HG03354 (cell line): Measurements from ENCODE around the gene FAHD1.

Experiments used
- ATAC-seq: cut with Tn5 transposase; IDR thresholded peaks from one replicate; pipeline ENCODE4 v1.9.1; 2021; ENCODE audit warnings: mild to moderate bottlenecking; ENCODE audit not compliant: unreplicated experiment, poor library complexity, severe bottlenecking

FAHD1 gene

DNA sequence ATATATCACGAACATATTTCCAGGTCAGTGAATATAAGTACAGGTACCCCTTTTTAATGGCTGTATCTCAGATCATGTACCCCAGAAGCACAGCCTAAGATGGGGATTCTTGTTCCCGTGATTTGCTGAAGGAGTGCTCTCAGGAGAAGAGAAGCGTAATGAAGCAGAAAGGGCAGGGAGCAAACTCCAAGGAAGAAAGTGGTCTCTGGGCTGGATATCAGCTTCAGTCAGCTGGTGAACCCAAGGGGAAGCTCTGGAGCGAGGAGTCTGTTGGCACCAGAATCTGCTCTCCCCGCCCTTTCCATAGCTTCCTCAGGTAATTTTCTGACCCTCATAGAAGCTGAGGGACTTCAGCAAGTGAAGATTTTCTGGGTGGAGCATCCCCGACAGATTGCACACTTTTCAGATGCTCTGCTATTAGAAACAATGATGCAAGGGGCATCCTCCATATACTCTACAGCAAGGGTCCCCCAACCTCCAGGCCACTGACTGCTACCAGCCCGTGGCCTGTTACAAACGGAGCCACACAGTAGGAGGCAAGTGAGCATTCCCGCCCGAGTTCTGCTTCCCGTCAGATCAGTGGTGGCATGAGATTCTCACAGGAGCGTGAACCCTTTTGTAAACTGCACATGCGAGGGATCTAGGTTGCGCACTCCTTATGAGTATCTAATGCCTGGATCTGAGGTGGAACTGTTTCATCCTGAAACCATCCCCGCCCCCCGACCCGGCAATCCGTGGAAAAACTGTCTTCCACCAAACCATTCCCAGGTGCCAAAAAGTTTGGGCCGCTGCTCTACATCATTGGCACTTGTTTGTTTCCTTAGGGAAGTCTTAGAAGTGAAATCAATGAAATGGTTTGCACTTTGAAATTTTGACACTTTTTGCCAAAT lies 4.4 kb downstream of the FAHD1 start:
- ATAC-seq = no peak

- no peak for ATAC-seq
Observed at GRCh38 chr16:1832838-1833454, 5.9 kb downstream of the FAHD1 start.

DNA sequence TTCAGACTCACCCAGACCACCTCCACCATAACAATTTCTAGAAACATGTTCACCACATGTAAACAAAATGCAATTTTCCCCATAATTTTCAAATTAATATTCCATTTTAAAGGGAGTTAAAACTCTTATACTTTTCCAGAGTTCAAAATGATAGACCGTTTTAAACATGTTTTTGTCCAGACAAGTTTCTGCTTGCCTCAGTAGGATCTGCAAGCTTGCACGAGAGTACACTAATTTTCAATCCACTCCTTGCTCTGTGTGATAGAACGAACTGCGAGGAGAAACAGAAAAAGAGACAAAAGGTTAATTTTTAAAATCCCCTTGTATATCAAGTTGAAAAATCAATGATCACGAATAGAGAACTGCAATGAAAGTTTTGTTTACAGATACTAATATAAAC lies 7.1 kb downstream of the FAHD1 start:
- ATAC-seq = no peak

GRCh38 chr16:1839554-1839953 lies 12.5 kb downstream of the FAHD1 start:
- no peak for ATAC-seq

- ATAC-seq = no peak
Observed at GRCh38 chr16:1845985-1846384, 19.0 kb downstream of the FAHD1 start.

DNA sequence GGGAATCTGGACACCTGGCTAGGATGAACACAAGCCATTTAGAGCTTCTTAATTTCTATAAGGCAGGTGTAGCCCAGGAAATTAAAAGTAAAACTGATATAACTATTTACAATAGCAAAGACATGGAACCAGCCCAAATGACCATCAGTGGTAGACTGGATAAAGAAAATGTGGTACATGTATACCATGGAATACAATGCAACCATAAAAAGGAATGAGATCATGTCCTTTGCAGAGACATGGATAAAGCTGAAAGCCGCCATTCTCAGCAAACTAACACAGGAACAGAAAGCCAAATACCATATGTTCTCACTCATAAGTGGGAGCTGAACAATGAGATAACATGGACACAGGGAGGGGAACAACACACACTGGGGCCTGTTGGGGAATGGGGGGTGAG lies 19.4 kb downstream of the FAHD1 start:
- ATAC-seq = no peak

DNA sequence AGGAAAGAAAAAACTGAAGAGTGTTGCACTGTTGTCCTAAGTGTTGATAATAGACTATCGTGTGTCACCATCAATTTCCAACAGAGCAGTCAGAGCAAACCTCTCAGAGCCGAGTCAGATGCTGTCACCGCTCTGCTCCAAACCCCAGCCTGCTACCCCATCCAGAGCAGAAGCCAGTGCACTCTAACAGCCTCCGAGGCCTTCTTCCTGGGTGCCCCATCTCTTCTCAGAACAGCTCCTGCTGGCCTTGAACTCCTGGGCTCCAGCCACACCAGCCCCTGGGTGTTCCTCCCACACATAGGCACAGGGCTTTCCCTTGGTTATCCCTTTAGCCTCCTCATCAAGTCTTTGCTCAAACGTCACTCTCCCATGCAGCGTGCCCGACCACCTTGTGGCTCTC lies 24.0 kb downstream of the FAHD1 start:
- no peak for ATAC-seq

DNA sequence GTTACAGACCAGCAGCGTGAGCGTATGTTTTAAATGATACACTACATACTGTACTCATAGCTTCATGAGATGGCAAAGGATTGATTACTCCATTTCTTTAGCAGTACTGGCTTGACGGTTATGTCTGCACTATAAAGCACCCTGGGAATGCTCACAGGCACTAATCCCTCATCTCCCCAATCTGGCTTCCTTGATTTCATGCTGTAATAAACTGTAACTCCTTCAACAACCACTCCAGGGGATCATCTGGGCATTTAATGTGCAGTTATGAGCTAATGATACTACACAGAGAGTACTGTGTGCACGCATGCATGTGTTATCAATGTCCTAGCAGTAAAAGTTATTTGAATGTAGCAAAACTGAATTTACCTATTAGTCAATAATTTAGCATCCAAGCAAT lies 24.8 kb downstream of the FAHD1 start:
- no peak for ATAC-seq

GRCh38 chr16:1857433-1858097 lies 30.6 kb downstream of the FAHD1 start:
- no peak for ATAC-seq

GRCh38 chr16:1858189-1858865 lies 31.3 kb downstream of the FAHD1 start:
- ATAC-seq = no peak

DNA sequence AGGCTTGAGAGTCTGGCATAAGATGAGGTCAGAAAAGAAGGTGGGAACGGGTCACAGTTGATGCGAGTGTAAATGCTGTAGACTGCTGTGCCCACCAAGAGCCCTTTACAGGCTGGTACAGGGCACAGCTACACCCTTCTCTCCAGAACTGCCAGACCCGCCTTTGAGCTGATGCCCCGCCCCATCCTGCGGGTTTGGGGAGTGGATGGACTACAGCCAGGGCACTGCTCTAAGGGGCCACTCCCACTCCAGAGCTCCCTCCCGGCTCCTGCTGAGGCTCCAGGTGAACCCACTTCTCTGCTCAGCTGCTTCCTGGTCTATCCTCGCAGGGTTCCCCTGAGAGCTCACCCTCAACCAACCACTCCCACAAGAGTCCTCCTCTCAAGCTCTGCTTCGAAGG lies 32.6 kb downstream of the FAHD1 start:
- no peak for ATAC-seq

DNA sequence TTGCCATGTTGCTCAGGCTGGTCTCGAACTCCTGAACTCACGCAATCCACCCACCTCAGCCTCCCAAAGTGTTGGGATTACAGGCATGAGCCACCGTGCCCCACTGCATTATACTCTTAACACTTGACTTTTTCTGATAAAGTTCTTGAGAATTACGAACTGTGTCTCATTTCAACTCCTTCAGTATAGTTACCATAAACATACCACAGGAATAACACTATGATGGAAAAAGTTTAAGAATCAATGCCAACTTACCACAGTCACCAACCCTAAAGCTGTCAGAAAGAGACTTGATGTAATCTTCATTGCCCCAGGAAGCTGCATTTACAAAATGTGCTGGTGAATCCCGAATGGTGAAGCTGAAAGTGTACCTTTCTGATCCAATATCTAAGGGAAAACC lies 34.7 kb downstream of the FAHD1 start:
- no peak for ATAC-seq

GRCh38 chr16:1862394-1862793 lies 35.4 kb downstream of the FAHD1 start:
- no peak for ATAC-seq

DNA sequence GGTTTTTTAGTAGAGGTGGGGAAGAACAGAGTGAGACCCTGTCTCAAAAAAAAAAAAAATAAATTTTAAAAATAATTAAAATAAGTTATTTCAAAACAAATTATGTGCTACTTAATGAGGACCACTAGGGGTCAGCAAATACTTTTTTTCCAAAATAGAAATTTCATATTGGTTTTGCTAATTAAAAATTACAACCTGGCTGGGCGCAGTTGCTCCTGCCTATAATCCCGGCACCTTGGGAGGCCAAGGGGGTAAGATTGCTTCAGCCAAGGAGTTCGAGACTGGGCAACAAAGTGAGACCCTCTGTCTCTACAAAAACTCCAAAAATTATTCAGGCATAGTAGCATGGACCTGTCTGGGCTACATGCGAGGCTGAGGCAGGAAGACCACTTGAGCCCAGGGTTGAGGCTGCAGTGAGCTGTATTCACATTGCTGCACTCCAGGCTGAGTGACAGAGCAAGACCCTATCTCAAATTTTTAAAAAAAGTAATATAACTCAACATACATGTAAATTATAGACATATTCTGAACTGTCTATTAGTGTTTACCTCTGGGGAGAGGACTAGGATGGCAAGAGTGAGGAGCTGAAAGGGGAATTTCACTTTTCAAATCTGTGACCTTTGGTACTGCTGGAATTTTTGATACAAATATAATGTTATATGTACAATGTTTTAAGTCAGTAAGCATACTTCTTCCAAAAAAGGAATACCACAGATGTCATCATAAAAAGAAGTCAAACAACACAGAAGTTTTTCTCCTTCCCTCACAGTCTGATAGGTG lies 36.9 kb downstream of the FAHD1 start:
- no peak for ATAC-seq

DNA sequence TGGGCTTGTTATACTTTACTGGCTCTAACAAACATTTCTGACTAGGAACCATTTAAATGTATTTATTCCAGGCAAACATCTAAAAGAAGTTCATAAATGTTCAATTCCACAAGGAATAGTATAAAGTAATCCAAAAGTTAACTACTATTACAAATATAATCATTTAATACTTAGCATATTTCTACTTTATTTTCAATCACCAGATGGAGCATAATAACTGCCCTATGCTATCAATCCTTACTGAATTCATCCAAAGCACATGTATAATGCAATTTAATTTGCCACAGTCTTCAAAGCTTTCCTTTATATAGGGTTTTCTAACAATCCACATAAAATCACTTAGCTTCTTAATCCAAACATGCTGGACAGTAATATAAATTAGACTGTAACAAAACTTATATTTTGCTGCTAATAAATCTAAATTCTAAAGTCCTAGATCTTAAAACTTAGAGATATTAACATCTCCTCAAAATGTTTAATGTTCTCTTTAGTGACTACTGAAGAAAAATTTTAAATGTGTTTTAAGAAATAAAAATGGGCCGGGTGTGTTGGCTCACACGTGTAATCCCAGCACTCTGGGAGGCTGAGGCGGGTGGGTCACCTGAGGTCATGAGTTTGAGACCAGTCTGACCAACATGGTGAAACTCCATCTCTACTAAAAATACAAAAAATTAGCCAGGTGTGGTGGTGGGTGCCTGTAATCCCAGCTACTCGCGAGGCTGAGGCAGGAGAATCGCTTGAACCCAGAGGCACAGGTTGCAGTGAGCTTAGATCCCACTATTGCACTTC lies 39.1 kb downstream of the FAHD1 start:
- no peak for ATAC-seq

GRCh38 chr16:1870365-1871082 lies 43.5 kb downstream of the FAHD1 start:
- ATAC-seq = no peak

- no peak for ATAC-seq
Observed at GRCh38 chr16:1871974-1872635, 45.1 kb downstream of the FAHD1 start, which contains the start of gene MEIOB. Gene MEIOB, minus strand, starts transcription at chr16:1872164. Its CDS starts 3,989 bp downstream, at chr16:1868175.

DNA sequence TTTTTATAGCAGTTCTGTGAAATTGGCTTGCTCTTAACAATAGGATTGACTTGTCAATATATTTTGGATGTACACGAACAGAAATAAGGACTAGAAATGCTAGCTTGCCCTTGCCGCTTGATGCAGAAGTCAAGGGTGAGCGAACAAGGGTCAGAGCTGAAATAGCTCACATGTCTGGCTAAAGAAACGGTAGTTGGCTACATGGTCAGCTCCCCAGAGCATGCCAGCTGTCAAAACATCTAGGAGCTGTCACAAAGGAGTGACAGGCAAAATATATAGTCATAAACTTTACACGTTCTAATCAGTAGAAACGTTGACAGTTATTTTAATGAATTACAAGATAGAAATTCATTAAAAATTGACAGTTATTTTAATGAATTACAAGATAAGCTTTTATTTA lies 47.8 kb downstream of the FAHD1 start:
- ATAC-seq = no peak
